TTC549 (cell line): Measurements from ENCODE around the gene CD300A.

Experiments
- FAIRE-seq: peaks from 2 replicates; lab custom pipeline; 2012; peaks lifted over from hg19 to GRCh38; lab: Jason Lieb, UNC

The CD300A gene

GRCh38 chr17:74455821-74456220 lies 10.6 kb upstream of the CD300A start:
- FAIRE-seq: no peak

- FAIRE-seq: no peak
These were observed 9.2 kb upstream of the CD300A start for GRCh38 chr17:74457146-74457819.

GRCh38 chr17:74457820-74458166 lies 8.6 kb upstream of the CD300A start:
- FAIRE-seq: no peak

GRCh38 chr17:74458835-74459234 lies 7.6 kb upstream of the CD300A start:
- no peak for FAIRE-seq

GRCh38 chr17:74459622-74460021 lies 6.8 kb upstream of the CD300A start:
- FAIRE-seq: no peak

- FAIRE-seq: no peak
These were observed 6.2 kb upstream of the CD300A start for GRCh38 chr17:74460241-74460640.

GRCh38 chr17:74460996-74461395 lies 5.4 kb upstream of the CD300A start:
- no peak for FAIRE-seq

GRCh38 chr17:74461611-74462010 lies 4.8 kb upstream of the CD300A start:
- no peak for FAIRE-seq

GRCh38 chr17:74464730-74465377 lies 1.6 kb upstream of the CD300A start:
- FAIRE-seq: no peak

GRCh38 chr17:74465378-74466110 lies 890 bp upstream of the CD300A start:
- no peak for FAIRE-seq

- no peak for FAIRE-seq
These were observed 372 bp downstream of the CD300A start for GRCh38 chr17:74466828-74467184.

- FAIRE-seq: no peak
These were observed 952 bp downstream of the CD300A start for GRCh38 chr17:74467221-74467951.

GRCh38 chr17:74471341-74471740 lies 4.9 kb downstream of the CD300A start:
- FAIRE-seq: no peak

- no peak for FAIRE-seq
These were observed 6.5 kb downstream of the CD300A start for GRCh38 chr17:74472890-74473289.

- no peak for FAIRE-seq
These were observed 6.9 kb downstream of the CD300A start for GRCh38 chr17:74473294-74473693.

GRCh38 chr17:74474043-74474792 lies 7.8 kb downstream of the CD300A start:
- FAIRE-seq: no peak

GRCh38 chr17:74475189-74475588 lies 8.8 kb downstream of the CD300A start:
- FAIRE-seq: no peak

GRCh38 chr17:74477411-74477810 lies 11.0 kb downstream of the CD300A start:
- no peak for FAIRE-seq

GRCh38 chr17:74478420-74479100 lies 12.1 kb downstream of the CD300A start:
- FAIRE-seq: no peak

GRCh38 chr17:74480290-74480689 lies 13.9 kb downstream of the CD300A start:
- no peak for FAIRE-seq

- no peak for FAIRE-seq
These were observed 15.2 kb downstream of the CD300A start for GRCh38 chr17:74481621-74482020.

GRCh38 chr17:74484066-74484465 lies 17.6 kb downstream of the CD300A start:
- no peak for FAIRE-seq
